GM21447 (cell line): Measurements from ENCODE around the gene FBXL20.
"Not testable (repeated sequence)": the region's sequence is repeated elsewhere in the genome, so short reads cannot be mapped to it uniquely, and the experiment has no call there.

Source experiments
- ATAC-seq: cut with Tn5 transposase; IDR thresholded peaks from one replicate; pipeline ENCODE4 v1.9.1; 2021; ENCODE audit not compliant: unreplicated experiment

FBXL20 gene

GRCh38 chr17:39401412-39402243 is at the start of gene FBXL20:
FBXL20 (minus strand) TSS chr17:39401626; CDS start chr17:39401402, 224 bp downstream.
- ATAC-seq, result peak; percentile 65

GRCh38 chr17:39450847-39451581 is 49.6 kb upstream of the FBXL20 start, which contains the start of gene MED1:
MED1 (minus strand) TSS chr17:39451263; CDS start chr17:39451062, 201 bp downstream.
- ATAC-seq, result peak; percentile 84

- ATAC-seq, result no peak
These were observed 48.6 kb upstream of the FBXL20 start for GRCh38 chr17:39450051-39450450.

GRCh38 chr17:39447561-39447960 is 46.1 kb upstream of the FBXL20 start:
- ATAC-seq, result no peak

GRCh38 chr17:39443326-39443725 is 41.9 kb upstream of the FBXL20 start:
- ATAC-seq, result no peak

- not testable (repeated sequence) for ATAC-seq
These were observed 38.4 kb upstream of the FBXL20 start for GRCh38 chr17:39439868-39440267.

GRCh38 chr17:39429600-39429999 is 28.2 kb upstream of the FBXL20 start:
- no peak for ATAC-seq

- ATAC-seq, result no peak
These were observed 14.7 kb upstream of the FBXL20 start for GRCh38 chr17:39416141-39416540.

GRCh38 chr17:39410279-39410678 is 8.9 kb upstream of the FBXL20 start:
- no peak for ATAC-seq

- ATAC-seq, result no peak
These were observed 6.9 kb upstream of the FBXL20 start for GRCh38 chr17:39408360-39408759.

GRCh38 chr17:39406951-39407350 is 5.5 kb upstream of the FBXL20 start:
- ATAC-seq, result no peak

- no peak for ATAC-seq
These were observed 4.0 kb upstream of the FBXL20 start for GRCh38 chr17:39405436-39405835.

GRCh38 chr17:39404542-39405378 is 3.3 kb upstream of the FBXL20 start:
- ATAC-seq, result no peak

GRCh38 chr17:39402890-39403605 is 1.6 kb upstream of the FBXL20 start:
- ATAC-seq, result no peak

GRCh38 chr17:39402244-39402889 is 941 bp upstream of the FBXL20 start:
- ATAC-seq, result peak; percentile 74

GRCh38 chr17:39400547-39401411 is 647 bp downstream of the FBXL20 start:
- no peak for ATAC-seq

GRCh38 chr17:39399791-39400190 is 1.6 kb downstream of the FBXL20 start:
- ATAC-seq, result no peak

- no peak for ATAC-seq
These were observed 7.7 kb downstream of the FBXL20 start for GRCh38 chr17:39393736-39394135.

GRCh38 chr17:39391448-39391847 is 10.0 kb downstream of the FBXL20 start:
- ATAC-seq, result no peak
